ENCODE data around the gene PPP2R2D.

The PPP2R2D gene

DNA sequence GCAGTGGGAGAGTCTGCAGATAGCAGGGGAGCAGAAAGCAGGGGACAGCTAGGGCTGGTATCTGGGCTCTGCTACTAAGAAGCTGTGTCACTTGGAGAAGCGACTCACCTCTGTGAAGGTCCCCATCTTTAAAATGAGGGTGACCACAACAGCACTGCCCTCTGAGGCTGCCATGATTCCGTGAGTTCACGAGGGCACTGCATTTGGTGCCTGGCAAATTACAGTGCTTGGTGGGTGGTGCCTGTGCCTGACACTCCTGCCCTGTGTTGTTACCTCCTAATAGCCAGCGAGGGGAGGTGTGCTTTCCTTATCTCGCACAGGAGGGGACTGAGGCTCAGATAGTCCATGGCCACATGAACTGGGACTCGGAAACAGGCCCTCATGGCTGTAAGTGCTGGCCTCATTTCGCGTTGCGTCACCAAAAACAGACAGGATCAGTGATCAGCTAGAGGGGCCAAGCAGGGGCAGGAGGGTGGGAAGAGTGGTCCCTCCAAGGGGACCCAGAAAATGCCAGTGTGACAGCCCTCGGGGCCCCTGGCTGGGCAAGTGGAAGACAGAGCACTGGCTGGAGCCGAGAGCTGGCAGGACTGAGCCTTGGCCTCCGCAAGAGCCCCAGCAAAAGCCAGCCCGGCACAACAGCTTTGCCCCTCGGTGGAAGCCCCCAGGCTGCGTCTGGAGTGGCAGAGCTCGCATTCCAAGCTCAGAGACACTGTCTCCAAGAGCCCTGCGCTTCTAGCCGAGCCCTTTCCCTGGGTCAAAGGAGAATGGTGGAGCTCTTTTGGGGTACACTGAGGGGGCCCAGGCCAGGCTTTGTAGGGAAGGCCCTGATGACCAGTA is 98.3 kb downstream of the PPP2R2D start:
- no peak for DNase-seq (ENCODE audit: low spot score)

GRCh38 chr10:132001238-132001972 is 100.6 kb downstream of the PPP2R2D start:
- DNase-seq (ENCODE audit: low spot score) = no peak

- no peak for DNase-seq (ENCODE audit: low spot score)
Observed at GRCh38 chr10:132002004-132002403, 101.2 kb downstream of the PPP2R2D start.

GRCh38 chr10:132003282-132003924 is 102.6 kb downstream of the PPP2R2D start:
- DNase-seq (ENCODE audit: low spot score) = no peak

- DNase-seq (ENCODE audit: low spot score) = no peak
Observed at GRCh38 chr10:132004052-132004451, 103.2 kb downstream of the PPP2R2D start.

GRCh38 chr10:132005147-132005546 is 104.3 kb downstream of the PPP2R2D start:
- DNase-seq (ENCODE audit: low spot score) = no peak

GRCh38 chr10:132006966-132007365 is 106.2 kb downstream of the PPP2R2D start:
- no peak for DNase-seq (ENCODE audit: low spot score)

GRCh38 chr10:132007681-132008080 is 106.9 kb downstream of the PPP2R2D start:
- DNase-seq (ENCODE audit: low spot score) = no peak
